GM18858 (cell line): Measurements from ENCODE around the gene SNRPA1.

ENCODE experiments used
- ATAC-seq: cut with Tn5 transposase; IDR thresholded peaks from one replicate; pipeline ENCODE4 v1.9.1; 2021; ENCODE audit not compliant: unreplicated experiment

SNRPA1 gene

DNA sequence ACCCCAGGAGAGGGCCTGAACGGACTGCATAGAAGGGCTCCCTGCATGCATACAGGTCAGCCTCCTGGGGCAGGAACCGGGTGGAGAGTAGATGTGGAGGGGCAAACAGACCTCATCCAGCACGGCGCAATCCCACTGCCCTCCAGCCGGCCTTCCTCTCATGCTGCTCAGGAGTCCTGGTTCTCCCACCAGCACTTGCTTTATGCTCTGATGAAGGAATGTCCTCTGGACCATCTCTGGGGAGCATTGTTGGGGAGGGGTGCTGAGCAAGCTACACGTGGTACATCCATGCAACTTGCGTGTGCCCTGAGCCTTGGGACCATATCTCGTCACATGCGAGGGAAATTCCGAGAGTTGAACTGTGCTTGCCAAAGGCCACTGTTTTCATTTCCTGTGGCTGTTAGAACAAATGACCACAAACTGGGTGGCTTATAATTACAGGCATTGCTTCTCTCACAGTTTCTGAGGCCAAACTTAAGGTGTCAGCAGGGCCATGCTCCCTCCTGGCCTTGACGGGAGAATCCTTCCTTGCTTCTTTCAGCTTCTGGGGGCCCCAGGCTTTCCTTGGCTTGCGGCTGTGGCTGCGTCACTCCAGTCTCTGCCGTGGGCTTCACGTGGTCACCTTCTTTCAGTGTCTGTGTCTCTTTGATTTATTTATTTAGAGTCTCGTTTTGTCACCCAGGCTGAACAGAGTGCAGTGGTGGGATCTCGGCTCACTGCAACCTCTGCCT is 30.0 kb downstream of the SNRPA1 start:
- no peak for ATAC-seq

DNA sequence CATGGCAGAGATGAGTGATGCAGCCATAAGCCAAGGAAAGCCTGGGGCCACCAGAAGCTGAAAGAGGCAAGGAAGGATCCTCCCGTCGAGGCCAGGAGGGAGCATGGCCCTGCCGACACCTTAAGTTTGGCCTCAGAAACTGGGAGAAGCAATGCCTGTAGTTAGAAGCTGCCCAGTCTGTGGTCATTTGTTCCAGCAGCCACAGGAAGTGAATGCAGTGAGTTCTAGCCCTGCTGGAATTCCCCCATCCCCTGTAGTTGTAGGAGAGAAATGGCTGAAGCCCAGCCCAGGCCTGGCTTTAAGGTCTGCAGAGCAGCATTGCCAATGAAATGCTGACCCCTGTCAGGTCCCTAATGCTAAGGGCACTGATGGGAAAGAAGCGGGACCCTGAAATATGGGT is 31.0 kb downstream of the SNRPA1 start:
- no peak for ATAC-seq

DNA sequence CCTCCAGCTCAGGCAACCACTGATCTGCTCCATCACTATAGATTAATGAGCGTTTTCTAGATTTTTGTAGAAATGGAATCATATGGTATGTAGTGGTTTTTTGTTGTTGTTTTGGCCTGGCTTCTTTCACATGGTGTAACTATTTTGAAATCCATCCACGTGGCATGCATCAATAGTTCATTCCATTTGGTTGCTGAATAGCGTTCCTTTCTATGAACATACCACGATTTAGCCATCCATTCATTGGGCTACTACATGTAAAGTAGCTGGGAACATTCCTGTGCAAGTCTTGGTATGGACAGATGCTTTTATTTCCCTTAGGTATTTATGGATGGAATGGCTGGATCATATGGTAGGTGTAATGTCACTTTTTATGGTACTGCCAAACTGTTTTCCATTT is 32.5 kb downstream of the SNRPA1 start:
- no peak for ATAC-seq

DNA sequence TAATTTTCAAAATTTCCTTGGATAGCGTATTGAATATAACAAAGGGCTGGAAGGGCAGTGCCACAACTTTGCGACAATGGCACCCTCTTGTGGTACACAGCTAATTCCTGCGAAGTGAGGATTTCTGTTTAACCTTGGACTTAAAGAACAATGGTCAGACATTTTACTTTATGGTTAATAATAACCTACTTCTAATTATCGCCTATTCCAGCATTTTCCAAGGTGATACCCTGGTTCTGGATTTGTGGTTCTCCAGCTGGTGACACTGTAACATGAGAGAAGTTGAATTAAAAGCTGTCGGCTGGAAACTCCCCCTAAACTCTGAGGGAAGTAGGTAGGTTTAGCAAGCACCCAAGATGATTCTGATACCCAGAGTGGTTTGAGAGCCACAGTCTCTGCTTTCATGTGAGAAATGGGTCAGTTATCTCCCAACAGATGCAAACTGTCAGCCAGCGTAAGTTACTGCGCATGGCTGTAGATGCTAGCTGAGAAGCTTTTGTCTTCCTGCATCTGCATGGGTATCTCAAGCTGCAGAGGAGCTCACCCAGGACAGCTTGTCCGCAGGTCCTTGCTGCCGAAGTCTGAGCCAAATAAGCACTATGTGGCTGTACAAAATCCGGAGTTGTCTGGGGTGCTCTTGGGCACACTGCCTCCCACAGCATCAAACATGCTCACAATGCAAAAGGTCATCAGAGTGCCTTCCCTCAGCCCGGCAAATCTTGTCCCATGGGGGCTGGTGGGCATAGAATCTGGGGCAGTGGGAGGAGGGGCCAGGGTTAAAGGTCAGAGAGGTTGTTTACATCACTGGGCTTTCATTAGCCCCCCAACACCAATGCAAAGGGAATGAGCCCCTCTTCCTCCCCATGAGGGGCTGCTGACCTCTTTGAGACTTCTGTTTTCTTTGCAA is 36.6 kb downstream of the SNRPA1 start:
- ATAC-seq: no peak

DNA sequence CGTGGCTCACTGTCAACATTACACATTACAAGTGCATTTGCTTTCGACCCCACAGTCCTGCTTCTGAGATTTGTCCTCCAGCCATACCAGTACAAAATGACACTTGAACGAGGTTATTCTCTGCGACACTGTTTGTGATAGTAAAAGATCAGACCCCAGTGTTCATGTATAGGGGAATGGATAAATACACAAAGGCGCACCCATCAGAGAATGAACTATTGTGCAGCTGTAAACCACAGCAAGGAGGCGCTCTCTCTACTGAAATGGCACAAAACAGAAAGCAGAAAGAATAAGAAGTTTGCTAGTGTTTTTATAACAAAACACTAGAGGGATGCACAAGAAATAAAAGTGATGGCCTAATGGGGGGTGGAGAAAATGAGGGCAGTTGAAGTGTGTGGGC is 38.3 kb downstream of the SNRPA1 start:
- no peak for ATAC-seq

DNA sequence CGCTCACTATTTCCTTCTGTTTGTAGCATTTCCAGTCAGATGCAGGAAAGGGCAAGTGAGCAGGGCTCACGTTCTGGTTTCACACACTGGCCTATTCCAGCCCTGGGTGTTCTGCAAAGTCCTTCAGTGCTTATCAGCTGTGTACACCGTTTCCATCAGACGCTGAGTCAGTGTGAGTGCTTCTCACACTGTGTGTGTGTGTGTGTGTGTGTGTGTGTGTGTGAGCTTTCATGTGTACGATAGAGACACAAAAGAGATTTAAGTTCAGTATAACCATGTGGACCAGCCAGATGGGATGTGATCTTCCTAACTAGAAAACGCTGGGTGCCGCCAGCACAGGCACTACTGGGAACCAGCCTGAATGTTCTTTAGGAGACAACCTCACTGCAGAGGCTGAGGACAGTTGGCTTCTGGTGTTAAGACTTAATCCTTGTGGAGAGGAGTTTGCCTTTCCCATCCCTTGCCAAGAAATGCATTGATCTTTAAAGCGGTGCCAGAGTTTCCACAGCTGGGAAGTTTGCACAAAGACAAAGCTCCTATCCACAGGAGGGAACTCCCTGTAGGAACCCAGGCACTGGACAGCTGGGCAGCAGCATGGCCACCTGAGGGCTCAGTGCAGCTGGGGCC is 39.3 kb downstream of the SNRPA1 start:
- no peak for ATAC-seq

DNA sequence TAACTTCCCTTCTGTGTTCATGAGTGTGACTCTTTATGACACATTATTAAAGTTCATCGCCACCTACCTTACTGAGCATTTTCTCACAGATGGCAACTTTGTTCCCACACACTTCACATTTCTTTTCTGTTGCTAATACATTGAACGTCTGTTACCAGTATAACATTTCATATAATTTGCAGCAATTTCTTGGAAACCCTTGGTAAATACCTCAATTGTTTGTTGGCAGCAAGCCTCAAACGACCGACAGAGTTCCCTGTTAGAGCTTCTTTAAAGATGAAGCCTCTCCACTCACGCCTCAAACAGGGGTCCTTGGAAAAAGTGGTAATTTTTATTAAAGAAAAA is 40.0 kb downstream of the SNRPA1 start:
- no peak for ATAC-seq

DNA sequence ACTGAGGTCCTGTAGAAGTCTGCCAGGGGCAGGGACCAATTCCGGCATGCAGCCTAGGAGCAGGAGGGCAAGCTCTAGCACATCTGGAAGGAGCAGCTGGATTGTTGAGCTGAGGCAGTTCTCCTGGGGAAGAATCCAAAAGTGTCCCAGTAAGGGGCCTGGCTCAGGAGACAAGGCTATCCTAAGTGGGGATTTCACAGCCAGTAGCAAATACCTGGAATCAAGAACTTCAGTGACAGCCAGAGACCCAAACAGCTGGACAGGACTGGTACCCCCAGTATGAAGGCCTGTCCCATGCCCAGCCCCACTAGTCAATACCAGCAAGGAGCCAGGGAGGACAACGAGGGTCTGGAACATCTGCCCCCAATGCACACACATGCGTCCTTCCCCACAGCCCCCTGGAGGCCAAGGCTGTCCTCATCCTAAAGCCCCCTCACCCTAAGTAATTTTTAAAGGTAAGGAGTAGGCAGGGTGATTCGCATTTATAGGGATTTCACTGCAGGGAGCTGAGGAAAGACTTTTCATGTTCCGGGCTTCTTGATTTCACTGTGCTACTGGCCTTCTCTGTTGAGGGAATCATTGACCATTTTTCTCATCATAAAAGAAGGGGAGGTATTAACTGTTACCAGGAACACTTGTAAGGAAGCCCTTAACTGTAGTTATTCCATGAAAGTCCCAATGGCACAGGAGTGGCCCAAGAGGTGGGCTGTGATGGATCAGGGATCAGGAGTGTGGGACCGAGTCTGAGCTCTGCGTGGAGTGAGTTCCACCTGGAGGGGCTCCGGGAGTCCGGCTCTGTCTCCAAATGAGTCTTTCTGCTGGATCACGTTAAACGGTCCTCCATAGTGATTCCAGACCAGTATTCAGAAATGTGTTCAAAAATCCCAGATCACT is 40.6 kb downstream of the SNRPA1 start:
- ATAC-seq: no peak

DNA sequence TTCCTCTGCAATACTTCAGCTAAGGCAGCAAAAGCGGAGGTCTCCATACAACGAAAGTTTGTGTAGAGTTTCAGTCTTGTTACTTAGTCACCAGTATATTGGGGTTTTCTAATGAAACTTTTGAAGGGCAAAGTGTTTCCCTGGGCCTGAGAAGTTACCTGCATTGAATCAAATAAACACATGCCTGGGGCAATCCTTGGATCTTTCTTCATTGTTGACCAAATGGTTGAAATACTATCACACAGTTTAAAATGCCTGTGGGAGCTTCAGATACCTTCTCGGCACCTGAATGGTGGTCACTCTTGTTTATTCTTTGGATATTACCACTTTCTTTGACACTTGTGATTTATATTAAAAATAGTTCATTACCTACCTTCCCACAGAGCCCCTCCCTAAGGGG is 42.2 kb downstream of the SNRPA1 start:
- no peak for ATAC-seq

DNA sequence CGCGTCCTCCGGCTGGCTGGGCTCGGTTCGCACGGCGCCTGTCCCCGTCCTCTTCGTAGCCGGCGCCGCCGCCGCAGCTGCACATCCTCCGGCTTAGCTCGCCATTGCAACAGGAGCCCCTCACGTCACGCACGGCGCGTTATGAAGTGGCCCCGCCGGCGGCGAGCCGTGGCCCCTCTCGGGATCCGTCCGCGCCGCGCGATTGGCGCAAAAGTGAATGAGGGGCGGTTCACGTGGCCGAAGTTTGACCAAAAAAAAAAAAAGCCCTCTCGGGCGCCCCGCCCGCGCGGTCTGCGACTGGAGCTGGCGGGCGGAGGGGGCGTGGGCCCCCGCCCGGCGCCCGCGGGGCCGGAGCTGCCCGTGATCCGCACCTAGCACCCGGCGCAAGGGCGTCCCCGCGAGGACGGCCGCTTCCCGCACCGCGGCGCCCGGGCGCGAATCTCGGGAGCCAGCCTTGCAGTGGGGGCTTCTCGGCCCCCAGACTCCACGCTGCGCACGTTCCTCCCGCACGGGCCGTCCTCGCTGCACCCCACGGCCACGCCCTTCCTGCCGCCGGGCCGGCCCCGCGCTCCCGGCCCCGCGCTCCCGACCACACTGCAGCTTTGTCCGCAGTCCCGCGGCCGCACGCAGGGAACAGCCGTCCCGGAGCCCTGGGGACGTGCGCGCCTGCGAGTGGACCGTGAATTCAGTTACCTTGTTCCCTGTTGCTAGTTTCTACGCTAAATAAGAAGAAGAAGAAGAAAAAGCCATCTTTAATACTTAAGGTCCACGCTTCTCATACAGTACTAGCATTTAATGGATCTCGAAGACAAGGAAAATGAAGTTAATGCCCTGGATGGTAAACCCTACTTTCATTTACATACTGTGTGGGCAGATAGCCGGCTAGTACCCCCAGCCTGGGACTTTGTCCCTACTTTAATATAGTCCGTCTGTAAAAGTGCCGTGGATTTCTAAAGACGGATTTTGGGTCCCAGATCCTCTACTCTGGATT is 42.9 kb downstream of the SNRPA1 start, which contains the start of gene CHSY1:
Gene CHSY1 (minus strand): TSS at position 219 of the 991 bp plus-strand sequence. CDS start 592 bp downstream, outside the sequence.
- peak; percentile 61 for ATAC-seq

DNA sequence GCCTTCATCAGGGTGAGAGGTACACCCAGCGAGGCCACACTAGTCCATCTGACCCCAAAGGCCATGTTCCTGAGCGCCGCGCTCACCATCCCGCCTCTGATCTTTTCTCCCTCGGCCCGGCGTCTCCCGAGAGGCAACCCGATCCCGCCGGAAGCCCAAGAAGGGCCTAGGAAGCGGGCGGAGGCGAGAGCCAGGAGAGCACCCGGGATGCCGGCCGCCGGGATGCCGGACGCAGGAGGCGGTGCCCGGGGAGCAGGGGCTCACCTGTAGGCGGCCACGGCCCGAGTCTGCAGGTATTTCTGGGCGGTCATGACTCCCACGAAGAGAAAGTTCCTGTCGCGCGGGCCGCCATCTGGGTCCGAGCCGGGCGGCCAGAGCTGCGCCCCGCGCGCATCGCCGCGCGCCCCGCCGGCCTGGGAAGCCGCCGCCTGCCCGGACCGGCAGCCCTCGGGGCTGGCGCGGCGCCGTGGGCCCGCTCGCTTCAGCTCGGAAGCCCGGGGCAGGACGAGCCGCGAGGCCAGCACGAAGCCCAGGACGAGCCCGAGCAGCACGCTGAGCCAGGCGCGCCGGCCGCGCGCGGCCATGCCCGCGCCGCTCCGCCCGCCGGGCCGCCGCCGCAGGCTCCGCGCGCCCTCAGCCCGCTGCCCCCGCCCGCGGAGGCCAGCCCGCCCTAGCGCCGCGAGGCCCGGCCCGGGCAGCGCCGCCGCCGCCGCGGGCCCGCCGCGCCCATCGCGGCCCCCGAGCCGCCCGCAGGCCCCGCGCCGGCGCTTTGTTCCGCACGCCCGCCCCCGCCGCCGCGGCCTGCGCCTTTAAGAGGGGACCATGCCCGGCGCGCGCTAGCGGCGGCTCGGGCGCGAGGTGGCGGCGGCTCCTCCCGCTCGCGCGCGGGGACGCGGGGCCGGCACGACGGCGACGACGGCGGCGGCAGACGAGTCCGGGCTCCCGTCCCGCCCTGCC is 43.9 kb downstream of the SNRPA1 start:
- peak; percentile 17 for ATAC-seq

DNA sequence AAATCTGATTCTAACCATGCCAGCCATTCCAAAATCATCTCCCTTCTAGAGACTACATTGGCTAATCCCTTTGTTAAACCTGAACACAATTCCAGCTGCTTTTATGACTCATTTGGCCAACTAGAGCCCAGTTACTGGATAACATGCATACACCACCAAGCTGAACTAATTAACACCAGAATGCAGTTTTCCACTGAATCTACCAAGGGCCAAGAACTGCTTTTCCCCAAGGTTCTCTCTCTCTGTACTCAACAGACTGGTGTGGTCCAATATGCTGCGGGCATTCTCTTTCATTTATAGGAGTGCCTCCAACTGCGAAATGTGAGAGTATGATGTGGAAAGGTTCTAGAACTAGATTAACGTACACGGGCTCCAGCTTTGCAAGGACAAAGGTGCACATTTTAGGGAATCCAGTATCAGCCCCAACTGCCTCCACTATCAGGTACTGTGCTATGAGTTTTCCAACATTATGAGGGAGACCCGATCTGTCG is 44.7 kb downstream of the SNRPA1 start:
- ATAC-seq: no peak

DNA sequence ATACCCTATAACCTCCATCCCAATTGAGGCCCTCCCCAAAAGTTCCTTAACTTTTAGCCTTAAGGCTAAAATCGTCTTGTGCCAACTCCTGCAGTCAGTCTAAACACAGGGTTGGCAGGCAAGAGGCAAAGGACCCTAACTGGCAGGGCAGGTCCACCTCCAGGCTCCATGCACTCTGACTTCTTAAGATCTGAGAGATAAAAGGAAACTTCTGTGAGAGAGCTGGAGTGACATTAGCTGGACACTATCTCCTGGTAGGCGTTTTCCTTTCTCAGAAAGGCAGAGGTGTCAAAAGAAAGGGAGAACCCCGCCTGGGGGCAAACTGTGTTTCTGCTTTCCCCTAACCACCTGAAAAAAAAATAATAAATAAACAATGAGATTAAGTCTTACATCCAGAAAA is 46.8 kb downstream of the SNRPA1 start:
- no peak for ATAC-seq

DNA sequence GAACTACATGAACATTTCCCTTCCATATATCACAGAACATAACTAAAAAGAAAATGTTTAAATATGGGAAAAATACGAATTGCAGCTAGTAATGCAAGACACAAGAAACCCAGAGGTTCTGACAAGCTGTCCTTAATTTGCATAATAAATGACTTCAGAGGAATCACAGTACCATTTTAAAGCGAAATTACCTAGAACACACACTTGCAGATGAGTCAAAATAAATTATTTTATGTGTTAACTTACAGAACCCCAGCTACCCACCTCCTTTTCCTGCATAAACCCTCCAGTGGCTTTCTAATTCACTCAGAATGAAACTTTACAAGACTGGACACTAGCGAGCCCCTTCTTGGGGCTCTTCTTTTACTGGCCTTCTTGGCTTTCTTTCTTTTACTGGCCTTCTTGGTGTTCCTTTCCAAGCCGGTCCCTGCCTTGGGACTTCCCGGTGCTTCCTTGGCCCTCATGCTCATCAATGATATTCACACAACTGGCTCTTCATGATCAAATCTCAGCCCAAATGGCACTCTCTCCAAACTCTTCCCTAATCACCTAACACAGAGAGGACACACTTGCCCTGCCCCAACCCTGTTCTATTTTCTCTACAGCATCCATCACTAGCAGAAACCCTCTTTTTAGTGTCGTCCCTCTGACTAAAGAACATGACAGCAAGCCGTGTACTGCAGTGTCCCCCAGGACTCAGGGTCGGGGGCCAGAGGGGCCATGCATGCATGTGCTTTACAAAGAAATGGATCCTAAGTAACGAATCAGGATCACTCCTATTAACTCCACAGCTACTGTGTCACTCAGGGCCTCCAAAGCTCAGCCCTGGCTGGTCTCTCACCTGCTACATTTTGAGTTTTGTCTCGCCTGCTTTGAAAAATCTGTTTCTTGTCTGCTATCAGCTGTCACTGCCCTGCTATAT is 48.0 kb downstream of the SNRPA1 start:
- no peak for ATAC-seq

DNA sequence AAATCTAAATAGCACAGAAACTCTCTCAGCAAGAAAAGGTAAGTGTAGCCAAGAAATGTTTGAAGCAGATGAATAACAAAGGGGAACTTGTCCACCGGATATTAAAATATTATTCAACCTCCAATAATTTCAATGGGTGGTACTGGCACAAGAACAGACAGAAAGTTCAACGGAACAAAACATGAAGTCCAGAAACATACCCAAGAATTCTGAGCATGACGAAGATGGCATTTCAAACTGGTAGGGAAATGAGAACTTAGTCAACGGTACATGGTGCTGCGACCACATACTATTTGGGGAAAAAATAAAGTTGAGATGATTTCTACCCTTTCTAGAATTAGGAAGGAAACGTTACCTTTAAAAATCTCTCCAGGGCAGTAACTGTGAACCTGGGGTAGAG is 48.7 kb downstream of the SNRPA1 start:
- no peak for ATAC-seq

DNA sequence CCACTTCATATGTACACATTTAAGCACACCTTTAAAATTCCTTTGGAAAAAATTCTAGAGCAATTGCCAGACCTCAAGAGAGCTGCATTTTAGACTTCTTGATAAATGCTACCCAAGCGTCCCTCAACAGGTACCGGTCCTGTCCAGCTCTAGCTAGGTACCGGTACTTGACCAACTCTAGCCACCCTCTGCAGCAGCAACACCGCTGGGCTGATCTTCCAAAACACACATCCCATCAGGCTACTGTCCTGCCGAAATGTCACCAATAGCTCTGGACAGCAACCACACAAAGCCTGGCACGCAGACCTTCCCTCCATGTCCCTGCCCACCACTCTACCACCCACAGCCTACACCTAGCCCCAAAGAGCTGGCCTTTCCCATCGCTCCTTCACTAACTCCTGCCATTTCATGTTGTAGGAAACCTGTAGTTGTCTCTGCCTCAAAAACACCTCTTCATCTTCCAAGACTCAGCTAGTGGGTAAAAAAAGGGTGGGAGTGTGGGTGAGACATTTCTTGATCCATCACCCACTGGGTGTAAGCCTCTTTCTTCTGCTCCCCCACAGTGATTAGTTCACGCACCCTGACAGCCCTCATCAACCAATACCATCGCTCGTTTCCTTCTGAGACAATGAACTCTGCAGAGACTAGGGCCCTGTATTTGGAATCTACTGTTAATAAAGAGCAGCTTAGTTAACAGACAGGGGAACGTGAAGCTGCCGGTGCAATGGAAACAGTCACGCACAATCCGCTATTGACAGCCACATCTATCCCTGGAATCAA is 50.0 kb downstream of the SNRPA1 start:
- ATAC-seq: no peak
